ENCODE measurements around the gene B9D1.

- no peak for TF ChIP-seq ELF4 (IDR thresholded peaks at IDR 0.05)
- no peak for TF ChIP-seq BHLHE40 (IDR thresholded peaks at IDR 0.05; ENCODE audit: borderline replicate concordance)
- no peak for TF ChIP-seq TARDBP (IDR thresholded peaks at IDR 0.05)
- no peak for TF ChIP-seq HDGF (IDR thresholded peaks at IDR 0.05; ENCODE audit: borderline replicate concordance)
- no peak for TF ChIP-seq FOXK2 (IDR thresholded peaks at IDR 0.05)
Measured at GRCh38 chr17:19346351-19347255, 15.9 kb downstream of the B9D1 start.
